Measurements from ENCODE around the gene HTT. TPM values are rescaled to one million over a fixed set of nuclear protein-coding genes. Genes with fewer than 3 reads are reported as not detected.

Gene HTT
- polyA plus RNA-seq, 1 donor from 2014 or later = 11.5 TPM

- Histone ChIP-seq H2AFZ (ENCODE audit: low read depth, low read length) (no peak overlapping the region), H3K9me2 (ENCODE audit: insufficient read depth, low read length) (no peaks in the 10 kb centered on the region), H3K27me3 (ENCODE audit: insufficient read depth, low read depth, low read length) (no peaks in the 10 kb centered on the region), H3F3A (ENCODE audit: insufficient read depth, low read length, poor library complexity, severe bottlenecking) (no peaks in the 10 kb centered on the region), H3K27ac (ENCODE audit: low read length) (no peak overlapping the region), H3K36me3 (ENCODE audit: insufficient read depth, low read length) (peaks cover 5% of the 10 kb centered on the region), H3K9ac (ENCODE audit: low read length) (no peak overlapping the region), H4K20me1 (ENCODE audit: insufficient read depth) (no peaks in the 10 kb centered on the region), H3K4me3 (ENCODE audit: low read length) (no peak overlapping the region), H3K79me2 (replicated peaks; ENCODE audit: insufficient read depth, low read length) (no peaks in the 10 kb centered on the region), H3K9me3 (ENCODE audit: low read length) (no peaks in the 10 kb centered on the region), H3K4me2 (ENCODE audit: low read length) (no peak overlapping the region)
- TF ChIP-seq SMC3 (conservative IDR thresholded peaks at IDR 0.05; ENCODE audit: poor library complexity) (no peak), EZH2 (IDR thresholded peaks at IDR 0.05; ENCODE audit: borderline replicate concordance, insufficient read depth, low read length, poor library complexity, severe bottlenecking) (no peak), CTCF (IDR thresholded peaks at IDR 0.05; ENCODE audit: poor library complexity, severe bottlenecking) (no peak), TAF1 (IDR thresholded peaks at IDR 0.05; ENCODE audit: low read depth) (no peak), MXI1 (conservative IDR thresholded peaks at IDR 0.05; ENCODE audit: poor library complexity, severe bottlenecking) (no peak), POLR2AphosphoS5 (IDR thresholded peaks at IDR 0.05) (no peak), RAD21 (conservative IDR thresholded peaks at IDR 0.05) (no peak), EP300 (conservative IDR thresholded peaks at IDR 0.05; ENCODE audit: poor library complexity, severe bottlenecking) (no peak), REST (IDR thresholded peaks at IDR 0.05; ENCODE audit: borderline replicate concordance) (no peak)
Measured at GRCh38 chr4:3225936-3226335, 151.5 kb downstream of the HTT start.

- H3K9me3 ChIP-seq (ENCODE audit: low read length) = no peaks in the 10 kb centered on the region
- H3K9me2 ChIP-seq (ENCODE audit: insufficient read depth, low read length) = no peaks in the 10 kb centered on the region
- no peak overlapping the region for H3K4me3 ChIP-seq (ENCODE audit: low read length)
- no peaks in the 10 kb centered on the region for H3F3A ChIP-seq (ENCODE audit: insufficient read depth, low read length, poor library complexity, severe bottlenecking)
- no peak overlapping the region for H3K4me2 ChIP-seq (ENCODE audit: low read length)
- H4K20me1 ChIP-seq (ENCODE audit: insufficient read depth) = no peaks in the 10 kb centered on the region
- H3K9ac ChIP-seq (ENCODE audit: low read length) = no peak overlapping the region
- no peak overlapping the region for H3K27ac ChIP-seq (ENCODE audit: low read length)
- TF ChIP-seq REST (IDR thresholded peaks at IDR 0.05; ENCODE audit: borderline replicate concordance) (no peak), POLR2AphosphoS5 (IDR thresholded peaks at IDR 0.05) (no peak), CTCF (IDR thresholded peaks at IDR 0.05; ENCODE audit: poor library complexity, severe bottlenecking) (no peak), RAD21 (conservative IDR thresholded peaks at IDR 0.05) (no peak), EP300 (conservative IDR thresholded peaks at IDR 0.05; ENCODE audit: poor library complexity, severe bottlenecking) (no peak), EZH2 (IDR thresholded peaks at IDR 0.05; ENCODE audit: borderline replicate concordance, insufficient read depth, low read length, poor library complexity, severe bottlenecking) (no peak), SMC3 (conservative IDR thresholded peaks at IDR 0.05; ENCODE audit: poor library complexity) (no peak), TAF1 (IDR thresholded peaks at IDR 0.05; ENCODE audit: low read depth) (no peak)
- H3K79me2 ChIP-seq (replicated peaks; ENCODE audit: insufficient read depth, low read length) = no peaks in the 10 kb centered on the region
- no peak overlapping the region for H2AFZ ChIP-seq (ENCODE audit: low read depth, low read length)
- H3K36me3 ChIP-seq (ENCODE audit: insufficient read depth, low read length) = peaks cover 10% of the 10 kb centered on the region
- no peaks in the 10 kb centered on the region for H3K27me3 ChIP-seq (ENCODE audit: insufficient read depth, low read depth, low read length)
Measured at GRCh38 chr4:3226467-3226866, 152.0 kb downstream of the HTT start.
